GM18502 (cell line): ENCODE results near the gene CDV3.
"Not testable (repeated sequence)": the region's sequence is repeated elsewhere in the genome, so short reads cannot be mapped to it uniquely, and the experiment has no call there.

Source experiments
- ATAC-seq: cut with Tn5 transposase; IDR thresholded peaks from one replicate; pipeline ENCODE4 v1.9.1; 2021; ENCODE audit warnings: mild to moderate bottlenecking; ENCODE audit not compliant: unreplicated experiment, poor library complexity

The CDV3 gene

GRCh38 chr3:133573629-133574194, at the start of gene CDV3:
TSS of gene CDV3 (plus strand) at chr3:133573686. CDS start at chr3:133574045, 359 bp downstream.
- ATAC-seq: peak; percentile 27

- not testable (repeated sequence) for ATAC-seq
These were observed 49.7 kb upstream of the CDV3 start for GRCh38 chr3:133523758-133524157.

- no peak for ATAC-seq
These were observed 48.1 kb upstream of the CDV3 start for GRCh38 chr3:133525435-133525834.

- ATAC-seq: no peak
These were observed 46.3 kb upstream of the CDV3 start for GRCh38 chr3:133527081-133527715.

- ATAC-seq: no peak
These were observed 43.7 kb upstream of the CDV3 start for GRCh38 chr3:133529809-133530208.

GRCh38 chr3:133531981-133532380, 41.5 kb upstream of the CDV3 start:
- ATAC-seq: no peak

- ATAC-seq: no peak
These were observed 40.5 kb upstream of the CDV3 start for GRCh38 chr3:133532951-133533350.

- ATAC-seq: no peak
These were observed 37.3 kb upstream of the CDV3 start for GRCh38 chr3:133535971-133536881.

GRCh38 chr3:133537131-133537530, 36.4 kb upstream of the CDV3 start:
- ATAC-seq: not testable (repeated sequence)

GRCh38 chr3:133538154-133538553, 35.3 kb upstream of the CDV3 start:
- ATAC-seq: no peak

- peak; percentile 79 for ATAC-seq
These were observed 32.4 kb upstream of the CDV3 start for GRCh38 chr3:133540896-133541674.

- ATAC-seq: no peak
These were observed 30.6 kb upstream of the CDV3 start for GRCh38 chr3:133542871-133543270.

- not testable (repeated sequence) for ATAC-seq
These were observed 28.5 kb upstream of the CDV3 start for GRCh38 chr3:133544983-133545382.

GRCh38 chr3:133547432-133548041, 25.9 kb upstream of the CDV3 start:
- ATAC-seq: no peak

- no peak for ATAC-seq
These were observed 25.4 kb upstream of the CDV3 start for GRCh38 chr3:133548090-133548489.

- no peak for ATAC-seq
These were observed 23.9 kb upstream of the CDV3 start for GRCh38 chr3:133549565-133549964.

- not testable (repeated sequence) for ATAC-seq
These were observed 21.9 kb upstream of the CDV3 start for GRCh38 chr3:133551589-133551988.

- ATAC-seq: no peak
These were observed 11.8 kb upstream of the CDV3 start for GRCh38 chr3:133561679-133562078.

GRCh38 chr3:133562376-133562775, 11.1 kb upstream of the CDV3 start:
- no peak for ATAC-seq

GRCh38 chr3:133563186-133563591, 10.3 kb upstream of the CDV3 start:
- ATAC-seq: no peak
